COLO829 (cell line): ENCODE data around the gene PHACTR3.

Experiments used
- DNase-seq: peaks from one replicate; pipeline ENCODE4 v3.0.0; 2012; ENCODE audit warnings: low spot score

PHACTR3 gene

GRCh38 chr20:59751075-59751711 is 146.9 kb downstream of the PHACTR3 start:
- DNase-seq = peak; percentile 82

- no peak for DNase-seq
Observed at GRCh38 chr20:59752101-59752586, 147.8 kb downstream of the PHACTR3 start.

GRCh38 chr20:59752704-59753460 is 148.5 kb downstream of the PHACTR3 start:
- no peak for DNase-seq

- no peak for DNase-seq
Observed at GRCh38 chr20:59753836-59754235, 149.5 kb downstream of the PHACTR3 start.

- no peak for DNase-seq
Observed at GRCh38 chr20:59754551-59754950, 150.2 kb downstream of the PHACTR3 start.

GRCh38 chr20:59756241-59756640 is 151.9 kb downstream of the PHACTR3 start:
- DNase-seq = no peak

GRCh38 chr20:59764037-59764436 is 159.7 kb downstream of the PHACTR3 start:
- DNase-seq = no peak

DNA sequence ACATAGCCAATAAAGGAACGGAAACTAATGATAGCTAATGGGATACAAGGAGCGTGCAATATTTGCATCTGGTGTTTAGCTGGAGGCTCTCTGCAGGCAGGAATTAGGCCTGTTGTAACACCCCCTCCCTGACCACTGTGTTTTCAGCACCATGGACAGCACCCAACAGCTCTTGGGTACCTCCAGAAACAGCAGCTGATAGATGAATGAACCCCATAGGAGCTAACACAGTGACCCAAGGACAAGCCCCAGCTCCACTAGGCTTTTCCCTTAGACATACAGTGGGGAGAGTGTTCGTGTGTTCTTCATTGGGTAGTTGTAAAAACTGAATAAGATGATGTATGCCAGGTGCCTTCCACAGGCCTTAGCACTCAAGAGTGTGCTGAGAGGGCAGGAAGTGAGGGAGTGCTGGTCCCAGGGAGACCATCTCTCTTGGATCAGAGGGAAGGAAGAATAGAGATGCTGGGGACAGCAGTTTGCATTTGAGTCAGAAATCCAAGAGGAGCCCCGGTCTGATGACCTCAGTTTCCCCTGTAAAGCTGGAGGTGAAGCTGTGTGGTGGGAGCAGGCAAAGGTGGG is 161.3 kb downstream of the PHACTR3 start:
- no peak for DNase-seq

DNA sequence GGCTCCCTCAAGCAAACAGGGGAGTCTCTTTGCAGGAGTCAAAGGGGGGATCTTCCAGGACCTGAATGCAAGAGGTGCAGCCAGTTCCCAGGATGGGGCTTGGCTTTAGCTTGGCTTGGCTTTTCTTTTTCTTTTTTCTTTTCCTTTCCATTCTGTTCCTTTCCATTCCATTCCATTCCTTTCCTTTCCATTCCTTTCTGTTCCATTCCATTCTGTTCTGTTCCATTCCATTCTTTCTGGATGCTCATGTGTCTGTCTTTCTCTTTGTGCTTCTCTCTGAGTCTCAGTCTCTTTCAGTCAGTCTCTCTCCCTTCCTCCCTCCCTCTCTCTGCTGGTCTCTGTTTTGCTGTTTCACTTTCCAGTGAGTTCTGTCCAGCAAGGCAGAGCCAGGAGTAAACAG is 163.3 kb downstream of the PHACTR3 start:
- DNase-seq = no peak

- DNase-seq = no peak
Observed at GRCh38 chr20:59770270-59770669, 165.9 kb downstream of the PHACTR3 start.

DNA sequence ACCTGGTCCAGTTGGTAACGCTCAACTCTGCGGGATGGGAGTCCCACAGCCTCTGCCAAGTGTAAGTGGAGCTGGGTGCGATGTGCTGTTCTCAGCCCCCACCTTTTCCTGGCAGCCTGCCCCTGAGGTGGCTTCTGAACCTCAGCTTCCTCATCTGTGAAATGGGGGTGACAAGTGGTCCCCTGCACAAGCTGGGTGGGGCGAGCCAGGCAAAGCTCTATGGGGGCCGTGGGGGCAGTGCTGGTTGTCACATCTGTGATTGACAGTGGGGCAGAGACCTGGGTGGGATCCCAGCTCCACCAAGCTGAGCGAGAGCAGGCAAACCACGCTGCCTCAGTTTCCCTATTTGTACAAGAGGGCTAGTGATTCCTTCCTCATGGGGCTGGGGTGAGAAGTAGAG is 166.5 kb downstream of the PHACTR3 start:
- no peak for DNase-seq

DNA sequence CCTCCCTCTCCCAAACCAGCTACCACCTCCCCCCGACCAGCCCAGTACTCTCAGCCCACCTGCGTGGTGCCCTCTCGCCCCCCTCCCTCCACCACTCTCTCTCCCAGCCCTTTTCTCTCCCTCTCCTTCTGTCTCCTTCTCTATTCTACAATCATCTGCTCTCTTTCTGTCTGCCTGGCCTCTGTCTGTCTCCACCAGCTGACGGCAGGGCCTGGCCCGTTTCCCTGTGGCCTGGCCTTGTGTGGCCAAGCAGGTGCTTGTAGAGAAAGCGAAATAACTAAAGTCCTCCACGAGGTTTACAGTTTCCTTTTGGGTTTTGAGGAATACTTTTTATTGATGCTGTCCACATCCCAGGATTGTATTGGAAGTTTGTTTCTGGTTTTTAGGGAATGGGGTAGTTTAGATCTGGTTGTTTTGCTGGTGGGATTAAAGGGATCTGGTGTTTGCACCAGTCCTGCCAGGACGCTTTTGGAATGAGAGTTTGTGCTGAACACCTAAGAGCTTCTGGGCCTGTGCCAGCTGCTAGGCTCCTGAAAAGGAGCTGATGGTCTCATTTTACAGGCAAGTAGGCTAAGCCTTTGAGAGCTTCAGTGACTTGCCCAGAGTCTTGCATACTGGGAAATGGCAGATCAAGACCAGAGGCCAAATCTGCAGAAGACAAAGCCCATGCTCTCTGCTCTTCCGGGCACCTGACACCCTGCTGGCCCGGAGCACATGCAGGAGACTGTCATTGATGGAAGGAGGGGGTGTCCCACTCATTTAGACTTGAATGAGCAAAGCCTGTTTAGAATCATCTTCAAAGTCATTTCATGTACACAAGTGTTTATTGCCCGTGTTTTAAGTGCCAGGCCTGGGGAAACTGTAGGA is 167.4 kb downstream of the PHACTR3 start:
- no peak for DNase-seq

DNA sequence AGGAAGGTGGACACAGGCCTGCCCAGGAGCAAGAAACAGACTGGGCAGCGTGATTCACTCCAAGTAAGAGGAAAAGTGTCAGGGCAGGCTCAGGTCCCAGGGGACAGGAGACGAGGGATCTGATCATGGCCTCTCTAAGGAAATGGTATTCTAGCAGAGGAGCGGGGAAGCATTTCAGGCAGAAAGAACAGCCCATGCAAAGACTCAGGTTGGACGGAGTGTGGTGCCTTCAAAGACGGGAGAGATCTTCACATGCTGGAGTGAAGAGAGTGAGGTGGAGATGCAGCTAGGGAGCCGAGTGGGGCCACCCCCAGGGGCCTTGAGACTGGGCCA is 168.0 kb downstream of the PHACTR3 start:
- no peak for DNase-seq

- DNase-seq = no peak
Observed at GRCh38 chr20:59772931-59773913, 168.9 kb downstream of the PHACTR3 start.

- no peak for DNase-seq
Observed at GRCh38 chr20:59774204-59774641, 169.9 kb downstream of the PHACTR3 start.

DNA sequence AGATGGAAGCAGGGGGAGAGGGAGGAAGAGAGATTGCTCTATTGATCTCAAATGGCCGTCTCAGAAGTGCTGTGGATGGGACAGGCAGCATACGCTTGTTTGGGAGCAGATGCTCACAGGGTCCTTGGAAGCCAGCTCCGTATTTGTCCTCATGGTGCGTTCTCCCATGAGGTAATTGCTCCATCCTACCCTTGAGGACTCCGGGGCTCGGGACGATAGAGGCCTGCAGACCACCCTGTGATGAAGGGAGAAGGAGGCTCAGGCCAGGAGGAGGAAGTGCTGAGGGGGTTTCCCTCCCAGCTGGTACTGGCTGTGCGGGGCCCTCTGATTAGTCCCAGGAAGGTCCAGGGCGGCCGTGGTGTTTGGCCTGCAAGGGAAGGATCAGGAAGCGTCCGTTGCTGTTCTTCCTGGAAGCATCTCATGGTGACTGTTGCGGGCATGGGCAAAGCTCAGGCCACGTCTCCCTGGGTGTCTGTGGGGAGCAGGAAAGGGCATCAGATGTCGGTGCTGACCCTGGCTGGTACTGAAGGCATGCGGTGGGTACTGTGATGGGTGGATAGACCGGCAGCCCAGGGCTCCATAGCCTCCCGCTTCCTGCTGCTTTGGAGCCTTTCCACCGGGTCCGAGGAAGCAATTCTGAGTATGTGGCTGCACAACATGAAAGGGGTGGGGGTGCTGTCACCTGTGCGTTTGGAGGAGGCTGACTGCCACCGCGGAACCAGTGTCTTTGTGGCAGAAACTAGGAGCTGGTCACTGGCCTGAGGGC is 170.8 kb downstream of the PHACTR3 start:
- DNase-seq = no peak

DNA sequence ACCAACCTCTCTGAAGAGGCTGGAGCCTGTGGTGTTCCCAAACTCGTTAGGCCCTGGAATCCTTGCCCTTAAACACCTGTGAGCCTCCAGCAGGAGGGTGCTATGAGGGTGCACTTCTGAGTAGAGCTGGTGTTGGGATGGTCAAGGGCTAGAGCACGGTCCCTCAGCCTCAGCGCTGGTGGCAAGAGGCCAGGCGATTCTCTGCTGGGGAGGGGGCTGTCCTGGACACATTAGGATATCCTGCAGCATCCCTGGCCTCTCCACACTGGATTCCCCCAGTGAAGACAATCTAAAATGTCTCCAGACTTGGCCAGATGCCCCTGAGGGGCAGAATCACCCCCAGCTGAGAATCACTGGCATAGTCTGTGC is 171.3 kb downstream of the PHACTR3 start:
- no peak for DNase-seq

DNA sequence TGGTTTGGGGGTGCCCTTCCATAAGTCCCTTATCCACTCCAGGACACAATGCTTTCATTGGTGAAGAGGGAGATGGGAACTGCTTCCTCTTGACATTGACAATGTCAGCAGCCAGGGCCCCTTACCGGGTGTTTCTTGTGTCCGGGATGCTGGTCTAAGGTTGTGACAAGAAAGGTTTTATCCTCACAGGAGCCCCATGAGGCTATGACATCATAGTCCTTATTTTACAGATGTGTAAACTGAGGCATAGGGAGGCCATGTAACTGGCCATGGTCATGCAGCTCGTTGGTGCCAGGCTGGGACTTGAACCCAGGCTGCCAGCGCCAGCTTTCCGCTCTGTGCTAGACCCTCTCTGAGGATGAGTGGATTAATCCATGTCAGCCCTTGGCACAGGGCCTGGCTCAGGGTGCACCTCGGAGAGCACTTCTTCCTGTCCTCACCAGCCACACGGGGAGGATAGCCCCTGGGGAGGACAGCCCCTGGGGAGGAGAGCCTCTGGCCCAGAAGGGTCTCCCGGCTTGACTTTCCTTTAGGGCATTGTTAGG is 171.8 kb downstream of the PHACTR3 start:
- DNase-seq = no peak

- DNase-seq = no peak
Observed at GRCh38 chr20:59776626-59777330, 172.4 kb downstream of the PHACTR3 start.

- DNase-seq = no peak
Observed at GRCh38 chr20:59777331-59777725, 173.0 kb downstream of the PHACTR3 start.
